Measurements from ENCODE around the gene ZKSCAN5.
"Not testable (repeated sequence)": the region's sequence is repeated elsewhere in the genome, so short reads cannot be mapped to it uniquely, and the experiment has no call there.

Gene ZKSCAN5

GRCh38 chr7:99557196-99557607 is 52.7 kb downstream of the ZKSCAN5 start:
- DNase-seq: no peak

- DNase-seq: no peak
Observed at GRCh38 chr7:99557940-99558305, 53.5 kb downstream of the ZKSCAN5 start.

GRCh38 chr7:99558306-99559174 is 54.1 kb downstream of the ZKSCAN5 start, which contains the start of gene ZNF655:
ZNF655 (plus strand) TSS chr7:99558642; CDS start chr7:99560560, 1,918 bp downstream.
- DNase-seq: peak; percentile 95

- no peak for DNase-seq
Observed at GRCh38 chr7:99559175-99559915, 54.9 kb downstream of the ZKSCAN5 start.

- DNase-seq: no peak
Observed at GRCh38 chr7:99560834-99561736, 56.6 kb downstream of the ZKSCAN5 start.

- DNase-seq: no peak
Observed at GRCh38 chr7:99561737-99562051, 57.2 kb downstream of the ZKSCAN5 start.

GRCh38 chr7:99562114-99562784 is 57.8 kb downstream of the ZKSCAN5 start:
- no peak for DNase-seq

- DNase-seq: no peak
Observed at GRCh38 chr7:99562832-99563231, 58.4 kb downstream of the ZKSCAN5 start.

- no peak for DNase-seq
Observed at GRCh38 chr7:99563650-99564049, 59.2 kb downstream of the ZKSCAN5 start.

- not testable (repeated sequence) for DNase-seq
Observed at GRCh38 chr7:99568770-99569169, 64.3 kb downstream of the ZKSCAN5 start.

- no peak for DNase-seq
Observed at GRCh38 chr7:99571768-99572167, 67.3 kb downstream of the ZKSCAN5 start.

GRCh38 chr7:99573257-99573656 is 68.8 kb downstream of the ZKSCAN5 start:
- DNase-seq: no peak

GRCh38 chr7:99576251-99576650 is 71.8 kb downstream of the ZKSCAN5 start:
- no peak for DNase-seq

GRCh38 chr7:99579281-99579955 is 75.0 kb downstream of the ZKSCAN5 start:
- no peak for DNase-seq

GRCh38 chr7:99579956-99580777 is 75.7 kb downstream of the ZKSCAN5 start:
- DNase-seq: peak; percentile 41

GRCh38 chr7:99580778-99581332 is 76.4 kb downstream of the ZKSCAN5 start:
- not testable (repeated sequence) for DNase-seq

Data from COR-L47 (cell line).